Putamen (tissue), 1 donor: Measurements from ENCODE around the gene METTL27.
"Not testable (repeated sequence)": the region's sequence is repeated elsewhere in the genome, so short reads cannot be mapped to it uniquely, and the experiment has no call there.

Experiments
- DNase-seq: peaks from one replicate; pipeline ENCODE4 v3.0.0-alpha.2; 2016; ENCODE audit warnings: low spot score

Gene METTL27, protein sequence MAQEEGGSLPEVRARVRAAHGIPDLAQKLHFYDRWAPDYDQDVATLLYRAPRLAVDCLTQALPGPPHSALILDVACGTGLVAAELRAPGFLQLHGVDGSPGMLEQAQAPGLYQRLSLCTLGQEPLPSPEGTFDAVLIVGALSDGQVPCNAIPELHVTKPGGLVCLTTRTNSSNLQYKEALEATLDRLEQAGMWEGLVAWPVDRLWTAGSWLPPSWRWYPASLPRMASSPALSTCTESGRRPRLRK

DNA sequence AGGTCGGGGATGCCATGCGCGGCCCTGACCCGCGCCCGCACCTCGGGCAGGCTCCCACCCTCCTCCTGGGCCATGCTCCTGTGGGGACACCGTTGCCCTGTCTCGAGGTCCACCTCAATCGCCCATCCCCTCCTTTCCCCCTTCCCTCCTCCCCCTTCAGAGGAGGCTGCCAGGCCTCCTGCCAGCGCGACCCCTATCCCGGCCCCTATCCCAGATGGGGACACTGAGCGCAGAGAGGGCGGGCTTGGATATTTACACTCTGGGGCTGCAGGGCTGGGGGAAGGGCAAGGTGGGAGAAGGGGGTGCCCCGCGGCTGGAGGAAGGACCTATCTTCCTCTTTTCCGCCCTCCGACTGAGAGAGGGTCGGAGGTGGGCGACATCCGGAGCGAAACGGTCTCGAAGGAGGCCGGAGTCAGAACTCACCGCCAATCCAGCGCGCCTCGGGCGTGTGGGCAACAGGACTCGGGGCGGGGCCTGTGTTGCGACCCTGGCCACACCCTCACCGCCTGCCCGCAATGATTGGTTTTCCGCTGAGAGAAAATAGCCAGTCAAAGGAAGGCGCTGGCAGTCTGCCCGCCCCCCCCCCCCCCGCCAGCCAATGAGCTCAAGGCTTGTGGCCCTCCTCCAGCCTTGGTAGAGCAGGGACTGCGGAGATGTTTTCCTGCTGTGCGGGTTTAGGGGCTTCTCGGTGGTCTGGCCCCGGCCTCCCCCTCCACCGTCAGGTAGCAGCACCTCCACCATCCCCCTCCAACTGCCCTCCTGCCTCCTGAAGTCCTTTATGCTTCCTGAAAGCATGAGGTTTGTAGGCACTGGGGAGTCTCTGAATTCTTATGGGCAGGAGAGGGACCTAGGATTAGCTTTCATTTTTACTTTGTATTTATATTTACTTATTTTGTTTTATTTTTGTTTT, at the start of gene METTL27:
Gene METTL27 (minus strand): TSS at position 450 of the 910 bp plus-strand sequence. CDS start 376 bp downstream, at position 74.
- peak; percentile 88 for DNase-seq

DNA sequence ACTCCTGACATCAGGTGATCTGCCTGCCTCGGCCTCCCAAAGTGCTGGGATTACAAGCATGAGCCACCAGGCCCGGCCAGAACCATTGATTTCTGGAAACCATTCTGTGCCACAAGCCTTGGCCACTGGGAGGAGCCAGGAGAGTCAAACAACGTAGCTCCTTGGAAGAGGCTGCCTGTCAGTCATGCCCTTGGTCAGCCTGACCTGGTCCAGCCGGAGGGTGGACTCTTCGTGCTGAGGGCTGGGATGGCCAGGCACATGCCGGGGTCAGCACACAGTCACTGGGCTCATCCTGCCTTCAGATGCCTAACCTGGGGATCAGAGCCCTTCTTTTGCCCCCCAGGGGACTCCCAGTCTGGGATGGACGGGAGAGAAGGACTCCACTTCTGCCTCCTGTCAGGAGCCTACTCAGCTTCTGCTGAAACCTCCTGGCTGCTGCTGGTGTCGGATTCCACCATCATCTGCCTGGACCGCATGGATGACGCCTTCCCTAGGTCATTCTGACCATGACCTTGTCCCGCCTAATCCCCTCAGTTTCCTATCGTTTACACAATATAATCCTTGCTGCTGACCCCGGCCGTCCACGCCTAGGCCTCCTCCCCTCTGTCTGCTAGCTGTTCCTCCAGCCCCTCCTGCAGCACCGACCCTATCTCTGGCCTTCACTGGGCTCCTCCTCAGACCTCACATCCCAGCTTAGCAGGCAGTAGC, 49.0 kb upstream of the METTL27 start:
- no peak for DNase-seq

DNA sequence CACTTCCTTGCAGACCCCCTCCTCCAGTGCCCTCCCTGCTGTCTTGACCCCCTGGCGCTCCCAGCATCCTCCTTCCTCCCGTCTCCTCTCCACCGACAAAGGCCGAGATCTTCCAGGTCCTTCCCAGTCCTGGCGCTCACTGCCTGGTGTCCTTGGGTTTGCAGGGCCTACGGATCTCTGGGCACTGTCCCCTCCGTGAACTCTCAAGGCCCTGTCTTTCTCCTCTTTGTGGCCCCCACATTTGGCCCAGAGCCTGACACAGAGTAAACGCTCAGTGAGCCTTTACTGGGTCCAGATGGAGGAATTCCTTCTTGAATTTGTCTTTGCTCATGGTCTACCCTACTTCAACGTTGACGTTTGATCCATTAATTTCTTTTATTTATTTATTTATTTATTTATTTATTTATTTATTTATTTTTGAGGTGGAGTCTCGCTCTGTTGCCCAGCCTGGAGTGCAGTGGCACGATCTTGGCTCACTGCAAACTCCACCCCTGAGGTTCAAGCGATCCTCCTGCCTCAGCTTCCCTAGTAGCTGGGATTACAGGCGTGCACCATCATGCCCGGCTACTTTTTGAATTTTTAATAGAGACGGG, 48.3 kb upstream of the METTL27 start:
- DNase-seq: no peak

DNA sequence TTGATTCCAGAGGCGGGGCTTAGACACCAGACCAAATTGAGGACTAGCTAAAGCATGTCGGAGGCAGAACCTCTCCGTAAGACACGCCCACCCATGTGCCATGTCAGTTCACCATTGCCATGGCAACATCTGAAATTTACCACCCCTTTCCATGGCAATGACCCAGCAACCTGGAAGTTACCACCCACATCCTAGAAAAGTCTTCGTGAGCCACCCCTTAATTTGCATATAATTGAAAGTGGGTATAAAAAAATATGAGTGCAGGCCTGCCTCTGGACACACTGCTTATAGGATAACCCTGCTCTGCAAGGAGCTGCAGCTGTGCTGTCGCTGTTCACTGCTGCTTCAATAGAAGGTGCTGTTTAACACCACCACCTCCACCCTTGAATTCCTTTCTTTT, 46.6 kb upstream of the METTL27 start:
- no peak for DNase-seq

DNA sequence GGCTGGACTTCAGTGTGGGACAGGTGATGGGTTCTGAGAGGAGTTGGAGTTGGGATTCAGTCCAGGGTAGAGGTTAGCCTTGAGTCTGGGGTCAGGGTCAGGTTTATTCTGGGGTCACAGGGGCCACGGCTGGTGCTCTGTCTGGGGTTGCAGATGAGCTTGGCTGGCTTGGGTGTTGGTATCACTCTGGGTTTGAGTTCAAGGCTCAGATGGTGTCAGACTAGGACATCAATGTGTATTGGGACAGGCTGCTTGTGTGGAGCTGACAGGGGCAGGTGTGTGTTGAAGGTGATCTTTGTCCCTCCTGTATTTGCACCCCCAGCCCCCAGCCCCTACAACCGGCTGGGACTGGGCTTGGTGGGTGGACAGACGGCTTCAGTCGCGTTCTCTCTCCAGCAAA, 45.4 kb upstream of the METTL27 start:
- DNase-seq: no peak

DNA sequence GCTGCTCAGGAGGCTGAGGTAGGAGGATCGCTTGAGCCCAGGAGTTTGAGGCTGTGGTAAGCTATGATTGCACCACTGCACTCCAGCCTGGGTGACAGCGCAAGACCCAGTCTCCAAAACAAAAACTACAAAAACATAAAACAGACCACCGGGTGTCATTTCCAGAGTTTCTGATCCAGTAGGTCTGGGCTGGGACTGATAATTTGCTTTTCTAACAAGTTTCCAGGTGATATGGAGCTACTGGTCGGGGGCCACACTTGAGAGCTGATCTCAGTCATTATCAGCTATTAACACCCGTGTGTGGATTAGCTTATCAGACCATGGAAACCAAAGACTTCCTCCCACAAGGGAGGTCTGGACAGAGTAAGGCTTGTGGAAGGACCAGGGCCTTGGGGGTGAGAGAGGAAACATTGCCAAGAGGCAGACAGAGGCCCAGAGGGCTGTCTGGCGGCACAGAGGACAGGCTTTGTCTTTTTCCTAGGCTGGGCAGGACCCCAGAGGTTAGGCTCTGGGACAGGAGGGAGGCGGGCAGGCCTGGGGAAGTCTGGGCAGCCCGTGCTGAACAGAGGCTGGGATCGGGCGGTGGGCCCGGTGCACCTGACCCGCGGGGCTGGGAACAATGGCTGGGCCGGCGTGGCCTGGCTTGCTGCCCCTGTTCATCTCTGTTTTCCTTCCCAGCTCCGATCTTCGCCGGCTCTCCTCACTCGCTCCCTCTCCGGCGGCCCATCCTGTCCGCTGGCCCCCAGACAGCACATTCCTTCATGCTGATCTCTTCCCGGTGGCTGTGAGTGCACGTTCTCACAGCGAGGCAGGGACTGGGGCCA, 43.9 kb upstream of the METTL27 start:
- DNase-seq: no peak

DNA sequence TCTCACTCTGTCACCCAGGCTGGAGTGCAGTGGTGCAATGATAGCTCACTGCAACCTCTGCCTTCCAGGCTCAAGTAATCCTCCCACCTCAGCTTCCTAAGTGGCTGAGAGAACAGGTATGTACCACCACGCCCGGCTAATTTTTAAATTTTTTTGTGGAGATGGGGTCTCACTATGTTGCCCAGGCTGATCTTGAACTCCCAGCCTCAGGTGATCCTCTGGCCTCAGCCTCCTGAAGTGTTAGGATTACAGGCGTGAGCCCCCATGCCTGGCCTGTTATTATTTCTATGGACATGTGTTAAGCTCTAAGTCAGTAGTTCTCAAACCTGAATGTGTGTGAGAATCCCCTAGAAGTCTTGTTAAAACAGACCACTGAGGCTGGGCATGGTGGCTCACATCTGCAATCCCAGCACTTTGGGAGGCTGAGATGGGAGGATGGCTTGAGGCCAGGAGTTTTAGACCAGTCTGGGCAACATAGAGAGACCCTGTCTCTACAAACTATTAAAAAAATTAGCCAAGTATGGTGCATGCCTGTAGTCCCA, 43.2 kb upstream of the METTL27 start:
- no peak for DNase-seq

DNA sequence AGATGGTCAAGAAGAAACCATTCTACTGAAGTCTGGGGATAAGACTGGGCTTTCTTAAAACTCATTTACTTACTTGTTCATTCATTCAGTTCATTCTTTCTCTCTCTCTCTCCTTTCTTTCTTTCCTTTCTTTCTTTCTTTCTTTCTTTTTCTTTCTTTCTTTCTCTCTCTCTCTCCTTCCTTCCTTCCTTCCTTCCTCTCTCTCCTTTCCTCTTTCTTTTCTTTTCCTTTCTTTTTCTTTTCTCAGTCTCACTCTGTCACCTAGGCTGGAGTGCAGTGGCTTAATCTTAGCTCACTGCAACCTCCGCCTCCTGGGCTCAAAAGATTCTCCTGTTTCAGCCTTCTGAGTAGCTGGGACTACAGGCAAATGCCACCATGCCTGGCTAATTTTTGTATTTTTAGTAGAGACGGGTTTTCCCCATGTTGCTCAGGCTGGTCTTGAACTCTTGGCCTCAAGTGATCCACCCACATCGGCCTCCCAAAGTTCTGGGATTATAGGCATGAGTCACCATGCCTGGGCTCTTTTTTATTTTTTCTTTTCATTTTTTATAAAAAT, 42.6 kb upstream of the METTL27 start:
- DNase-seq: not testable (repeated sequence)

DNA sequence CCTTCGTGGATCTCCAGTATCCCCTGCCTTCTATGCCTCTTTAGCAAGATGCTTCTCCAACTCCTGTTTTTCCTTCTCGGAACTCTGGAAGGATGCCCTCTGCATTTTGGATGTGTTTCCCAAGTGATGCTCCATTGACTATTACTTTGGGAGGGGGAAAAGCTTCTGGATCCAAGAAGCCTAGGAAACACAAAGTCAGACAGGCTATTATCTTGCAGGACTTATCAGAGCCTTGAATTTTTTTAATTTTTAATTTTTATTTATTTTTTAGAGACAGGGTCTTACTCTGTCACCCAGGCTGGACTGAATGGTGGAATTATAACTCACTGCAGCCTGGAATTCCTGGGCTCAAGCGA, 39.7 kb upstream of the METTL27 start:
- DNase-seq: no peak

DNA sequence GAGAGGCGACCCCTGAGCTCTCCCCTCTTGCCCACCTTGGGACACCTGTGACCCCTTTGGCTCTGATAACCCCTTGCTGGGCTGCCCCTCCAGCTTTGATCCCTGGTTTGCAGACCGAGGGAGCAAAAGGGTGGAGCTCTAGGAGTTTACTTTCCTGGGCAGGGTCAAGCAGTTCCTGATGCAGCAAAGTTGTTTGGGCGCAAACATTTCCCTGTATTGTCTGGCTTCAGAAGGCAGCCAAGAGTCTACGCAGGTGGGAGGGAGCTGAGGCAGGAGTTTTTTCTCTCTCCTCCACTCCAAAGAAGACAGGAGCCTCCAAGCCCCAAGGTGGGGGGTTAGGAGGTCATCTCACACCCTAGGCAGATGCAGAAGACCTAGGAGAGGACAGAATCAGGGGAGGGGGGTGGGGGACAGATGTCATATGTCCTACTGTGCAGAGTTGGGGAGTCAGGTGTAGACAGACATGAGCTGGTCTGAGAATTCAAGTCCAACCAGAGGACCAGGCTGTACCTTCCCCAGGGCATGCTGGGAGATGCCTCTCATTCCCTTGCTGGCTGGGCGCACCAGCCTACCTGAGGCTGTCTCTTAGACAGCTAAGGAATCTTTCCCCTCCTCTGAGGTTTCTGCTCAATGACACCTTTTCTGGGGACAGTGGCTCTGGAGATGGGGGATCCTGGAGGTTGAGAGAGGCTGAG, 39.2 kb upstream of the METTL27 start:
- no peak for DNase-seq

DNA sequence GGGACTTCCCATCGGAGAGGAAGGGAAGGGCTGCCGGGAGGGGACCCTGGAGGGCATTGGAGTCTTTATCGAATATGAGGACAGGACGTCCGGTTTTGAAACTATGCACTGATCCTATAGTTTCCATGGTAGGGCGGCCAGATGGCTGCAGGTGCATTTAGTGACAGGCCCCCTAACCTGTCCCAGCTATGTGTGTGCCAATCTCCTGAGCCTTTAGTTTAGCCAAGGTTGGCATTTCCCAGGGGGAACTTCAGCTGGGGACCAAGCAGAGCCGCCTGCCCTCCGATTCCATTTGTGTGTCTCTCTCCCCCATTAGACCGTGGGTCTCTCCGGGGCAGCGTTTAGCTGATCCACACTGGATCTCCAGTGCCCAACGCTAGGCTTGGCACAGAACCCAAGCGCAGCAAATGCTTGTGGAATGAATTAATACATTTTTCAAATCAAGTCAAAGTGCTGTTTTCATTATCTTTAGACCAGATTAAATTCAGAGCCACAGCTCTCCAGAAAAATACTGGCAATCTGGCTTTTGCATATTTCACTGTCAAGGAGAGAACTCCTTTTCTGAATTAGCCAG, 38.5 kb upstream of the METTL27 start:
- no peak for DNase-seq

DNA sequence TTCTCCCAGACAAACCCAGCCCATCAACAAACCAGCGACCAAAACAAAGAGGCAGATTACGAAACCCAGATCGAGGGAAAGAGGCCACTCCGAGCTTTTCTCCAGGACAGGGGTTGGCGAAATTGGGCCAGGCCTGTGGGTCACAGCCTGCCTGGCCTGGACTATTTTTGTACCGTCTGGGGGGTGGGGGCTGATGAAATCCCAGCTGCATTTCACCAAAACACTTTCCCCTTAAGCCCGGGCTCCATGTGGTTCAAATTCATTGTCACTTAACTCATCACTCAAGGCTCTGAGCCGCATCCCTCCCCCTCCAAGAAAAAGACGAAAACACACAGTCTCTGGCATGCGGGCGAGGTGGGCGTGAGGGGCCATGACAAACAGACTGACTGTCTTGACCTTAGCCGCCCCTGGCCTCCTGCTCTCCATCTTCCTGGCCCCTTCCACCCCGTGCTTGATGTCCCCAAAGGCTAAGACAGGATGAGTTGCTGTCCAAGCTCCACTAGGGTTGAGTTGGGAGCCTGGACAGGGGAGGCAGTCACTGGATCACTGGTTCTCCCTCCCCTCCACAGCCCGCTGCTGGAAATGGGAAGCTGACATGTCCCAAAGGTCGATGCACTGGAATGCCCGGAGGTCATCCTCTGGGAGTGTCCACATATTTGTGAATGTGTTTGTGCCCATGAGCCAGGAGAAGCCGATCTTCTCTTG, 37.8 kb upstream of the METTL27 start:
- no peak for DNase-seq

DNA sequence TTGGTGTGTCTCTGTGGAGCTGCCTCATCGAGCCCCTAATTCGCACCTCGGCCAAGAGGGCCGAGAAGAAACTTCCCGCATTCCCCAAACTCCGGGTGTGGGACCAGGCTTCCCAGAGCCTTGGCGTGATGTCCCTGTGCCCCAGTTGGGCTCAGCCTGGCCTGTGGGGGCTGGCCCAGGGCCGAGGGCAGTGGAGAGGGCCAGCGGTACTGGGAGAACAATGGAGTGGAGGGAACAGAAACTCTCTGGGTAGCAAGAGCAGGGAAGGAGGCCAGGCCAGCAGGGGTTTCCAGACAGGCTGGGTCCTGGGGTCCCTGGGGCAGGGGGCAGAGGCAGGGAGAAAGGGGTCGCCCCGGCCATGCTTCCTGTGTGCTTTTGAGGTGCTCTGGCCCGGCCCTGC, 34.7 kb upstream of the METTL27 start:
- DNase-seq: no peak

DNA sequence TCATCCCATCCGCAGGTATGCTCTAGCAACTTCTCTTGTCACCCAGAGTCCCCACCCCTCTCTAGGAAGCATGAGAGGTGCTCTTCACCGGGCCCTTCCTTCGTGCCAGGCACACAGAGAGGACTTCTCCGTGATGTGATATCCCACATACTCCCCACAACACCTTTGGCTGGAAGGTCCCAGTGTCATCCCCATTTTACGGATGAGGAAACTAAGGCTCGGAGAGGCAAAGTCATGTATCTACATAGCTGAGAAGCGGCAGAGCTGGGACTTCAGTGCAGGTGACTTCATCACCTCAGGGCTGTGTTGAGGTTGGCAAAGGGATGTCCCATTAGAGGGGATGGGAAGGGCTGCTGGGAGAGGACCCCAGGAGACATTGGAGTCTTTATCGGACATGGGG, 34.0 kb upstream of the METTL27 start:
- DNase-seq: no peak

DNA sequence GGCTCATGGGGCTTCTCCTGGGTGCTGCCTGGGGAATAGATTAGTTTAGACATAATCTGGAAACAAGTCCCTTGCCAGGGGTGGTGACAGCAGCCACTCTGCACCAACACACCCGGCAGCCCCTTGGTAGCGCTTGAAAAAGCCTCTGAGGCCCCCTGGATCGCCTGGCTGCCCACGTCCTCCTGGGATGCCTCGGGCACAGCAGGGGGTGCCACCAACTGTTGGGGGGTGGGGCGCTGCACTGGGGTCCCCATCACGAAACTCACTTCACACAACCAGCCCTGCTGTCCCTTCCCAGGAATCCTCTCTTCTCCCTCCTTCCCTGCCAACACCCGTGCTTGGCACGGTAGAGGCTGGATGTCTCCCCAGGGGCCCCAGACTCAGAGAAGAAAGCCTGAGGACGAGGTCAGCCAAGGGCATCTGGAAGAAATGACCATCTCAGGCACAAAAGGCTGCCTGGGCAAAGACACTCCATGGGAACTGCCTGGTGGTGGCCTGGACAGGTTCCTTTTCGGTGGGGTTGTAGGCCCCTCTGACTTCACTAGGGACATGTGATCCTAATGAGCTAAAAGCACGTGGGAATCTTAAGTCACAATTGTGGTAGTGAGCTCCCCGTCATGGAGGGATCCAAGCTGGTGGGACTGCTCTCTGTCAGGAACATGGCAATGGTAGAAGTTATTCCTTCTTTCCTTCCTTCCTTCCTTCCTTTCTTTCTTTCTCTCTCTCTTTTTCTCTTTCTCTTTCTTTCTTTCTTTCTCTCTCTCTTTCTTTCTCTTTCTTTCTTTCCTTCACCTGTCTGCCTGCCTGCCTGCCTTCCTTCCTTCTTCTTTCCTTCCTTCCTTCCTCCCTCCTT, 30.0 kb upstream of the METTL27 start:
- no peak for DNase-seq

DNA sequence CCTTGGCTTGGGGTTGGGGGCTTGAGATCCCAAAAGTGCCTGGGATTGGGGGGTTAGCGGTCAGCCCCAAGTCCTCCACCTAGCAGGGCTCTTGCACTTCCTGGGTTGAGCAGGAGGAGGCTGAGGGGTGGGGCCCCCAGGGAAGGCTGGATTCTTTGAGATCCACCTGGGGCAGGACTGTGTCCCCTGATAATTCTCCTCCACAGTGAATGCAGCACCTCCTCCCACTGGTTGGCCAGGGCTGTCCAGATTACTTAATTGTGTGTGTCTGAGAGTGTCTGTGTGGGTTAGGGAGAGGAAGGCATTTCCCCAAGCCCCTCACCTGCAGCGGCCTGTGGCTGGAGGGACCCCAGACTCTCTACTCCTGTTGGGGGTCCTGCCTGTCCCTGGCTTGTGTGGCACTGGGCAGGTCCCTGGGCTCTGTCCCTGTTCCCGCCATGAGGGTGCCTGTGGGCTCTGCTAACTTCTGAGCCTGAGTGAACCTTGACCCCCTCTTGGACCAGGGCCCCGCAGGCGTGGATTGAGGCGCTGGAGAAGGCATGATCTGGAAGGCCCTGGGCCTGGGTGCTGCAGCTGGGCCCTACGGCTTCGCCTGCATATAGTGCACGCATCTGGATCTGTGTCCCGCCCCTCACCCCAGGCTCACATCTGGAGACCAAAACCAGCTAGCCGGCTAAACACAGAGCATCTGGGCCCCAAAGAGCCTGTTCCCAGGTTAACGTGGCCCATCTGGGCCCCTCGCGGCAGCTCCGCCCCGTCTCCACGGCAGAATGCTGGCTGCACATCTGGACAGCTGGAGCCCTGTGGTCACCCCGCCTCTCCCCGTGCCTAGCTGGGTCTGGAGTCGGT, 29.1 kb upstream of the METTL27 start:
- no peak for DNase-seq

DNA sequence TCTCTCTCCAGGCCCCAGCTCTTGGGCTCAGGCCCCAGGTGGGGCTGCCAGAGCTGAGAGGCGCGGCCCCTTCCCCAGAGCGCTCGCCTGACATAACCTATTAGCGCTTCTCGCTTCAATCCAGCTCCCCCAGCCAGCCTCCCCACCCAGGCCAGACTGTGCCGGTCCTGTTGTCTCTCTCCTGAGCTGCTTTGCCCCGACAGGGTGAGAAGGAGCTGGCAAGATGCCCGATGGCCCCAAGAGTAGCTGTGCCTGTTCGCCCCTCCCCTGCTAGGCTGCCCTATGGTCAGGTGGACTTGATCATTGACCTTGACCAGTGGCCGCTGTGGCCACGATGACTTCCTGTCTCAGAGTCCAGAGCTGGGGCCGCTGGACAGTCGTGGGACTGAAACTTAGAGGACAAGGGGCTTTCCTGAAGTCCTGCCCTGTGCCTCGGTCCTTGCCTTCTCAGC, 27.8 kb upstream of the METTL27 start:
- DNase-seq: no peak
